Hippocampal formation (tissue), 2 donors: Measurements from ENCODE around the gene SLC6A3.
A peak's percentile ranks its signal among the peaks of the same experiment; 100 is the strongest.
"Not testable (repeated sequence)": the region's sequence is repeated elsewhere in the genome, so short reads cannot be mapped to it uniquely, and the experiment has no call there.

Source experiments
- DNase-seq, 2 donors: peaks; one replicate each; lab custom pipeline; 2025; lab: John Stamatoyannopoulos, UW

The SLC6A3 gene

GRCh38 chr5:1370006-1370405 is 75.2 kb downstream of the SLC6A3 start:
- no peak for DNase-seq

- DNase-seq = no peak
These were observed 76.5 kb downstream of the SLC6A3 start for GRCh38 chr5:1368756-1369155.

GRCh38 chr5:1368236-1368635 is 77.0 kb downstream of the SLC6A3 start:
- no peak for DNase-seq

- no peak for DNase-seq
These were observed 78.1 kb downstream of the SLC6A3 start for GRCh38 chr5:1367149-1367548.

GRCh38 chr5:1366514-1366913 is 78.7 kb downstream of the SLC6A3 start:
- no peak for DNase-seq

- no peak for DNase-seq
These were observed 81.0 kb downstream of the SLC6A3 start for GRCh38 chr5:1364211-1364610.

- no peak for DNase-seq
These were observed 81.7 kb downstream of the SLC6A3 start for GRCh38 chr5:1363581-1363980.

- no peak for DNase-seq
These were observed 82.1 kb downstream of the SLC6A3 start for GRCh38 chr5:1363160-1363559.

GRCh38 chr5:1362242-1363015 is 82.8 kb downstream of the SLC6A3 start:
- DNase-seq = no peak

- DNase-seq = no peak
These were observed 84.4 kb downstream of the SLC6A3 start for GRCh38 chr5:1360861-1361260.

GRCh38 chr5:1360367-1360766 is 84.9 kb downstream of the SLC6A3 start:
- not testable (repeated sequence) for DNase-seq

GRCh38 chr5:1359713-1360112 is 85.5 kb downstream of the SLC6A3 start:
- no peak for DNase-seq

GRCh38 chr5:1359031-1359645 is 86.1 kb downstream of the SLC6A3 start:
- no peak for DNase-seq

GRCh38 chr5:1358726-1359025 is 86.6 kb downstream of the SLC6A3 start:
- DNase-seq = no peak

- DNase-seq = no peak
These were observed 87.1 kb downstream of the SLC6A3 start for GRCh38 chr5:1357946-1358725.

GRCh38 chr5:1356873-1357787 is 88.1 kb downstream of the SLC6A3 start:
- DNase-seq = no peak

GRCh38 chr5:1354576-1354975 is 90.7 kb downstream of the SLC6A3 start:
- DNase-seq = no peak

- DNase-seq = no peak
These were observed 92.7 kb downstream of the SLC6A3 start for GRCh38 chr5:1352231-1353219.

- DNase-seq = peak; percentile 60 to 84
These were observed 94.1 kb downstream of the SLC6A3 start for GRCh38 chr5:1351156-1351555.

- no peak for DNase-seq
These were observed 96.0 kb downstream of the SLC6A3 start for GRCh38 chr5:1349246-1349645.

GRCh38 chr5:1348986-1349245 is 96.3 kb downstream of the SLC6A3 start:
- no peak for DNase-seq
